ENCODE results near the gene PROSER3. TPM values are rescaled to one million over a fixed set of nuclear protein-coding genes. Genes with fewer than 3 reads are reported as not detected.

PROSER3 gene
- total RNA-seq, 4 donors from 2014 or later: 8.2 to 34.3 (median 13.2) TPM

GRCh38 chr19:35773020-35773806 lies 15.2 kb downstream of the PROSER3 start:
- Histone ChIP-seq H3K4me3 (replicated peaks in 1 of 3) (no peak overlapping the region), H3K4me1 (peaks cover 7 to 10% of the 10 kb centered on the region in 2 donors), H3K27me3 (no peaks in the 10 kb centered on the region), H3K27ac (no peak overlapping the region), H3K36me3 (no peaks in the 10 kb centered on the region), H3K9me3 (no peaks in the 10 kb centered on the region)
- WGBS, 2 donors: 62 to 68% methylated on average over 9 of the region's 9 CpGs
- intact Hi-C loops (cut with DNase I): no loop called here
- no peak for DNase-seq
- TF ChIP-seq POLR2A (IDR thresholded peaks at IDR 0.05) (no peak), CTCF (IDR thresholded peaks at IDR 0.05) (no peak)

DNA sequence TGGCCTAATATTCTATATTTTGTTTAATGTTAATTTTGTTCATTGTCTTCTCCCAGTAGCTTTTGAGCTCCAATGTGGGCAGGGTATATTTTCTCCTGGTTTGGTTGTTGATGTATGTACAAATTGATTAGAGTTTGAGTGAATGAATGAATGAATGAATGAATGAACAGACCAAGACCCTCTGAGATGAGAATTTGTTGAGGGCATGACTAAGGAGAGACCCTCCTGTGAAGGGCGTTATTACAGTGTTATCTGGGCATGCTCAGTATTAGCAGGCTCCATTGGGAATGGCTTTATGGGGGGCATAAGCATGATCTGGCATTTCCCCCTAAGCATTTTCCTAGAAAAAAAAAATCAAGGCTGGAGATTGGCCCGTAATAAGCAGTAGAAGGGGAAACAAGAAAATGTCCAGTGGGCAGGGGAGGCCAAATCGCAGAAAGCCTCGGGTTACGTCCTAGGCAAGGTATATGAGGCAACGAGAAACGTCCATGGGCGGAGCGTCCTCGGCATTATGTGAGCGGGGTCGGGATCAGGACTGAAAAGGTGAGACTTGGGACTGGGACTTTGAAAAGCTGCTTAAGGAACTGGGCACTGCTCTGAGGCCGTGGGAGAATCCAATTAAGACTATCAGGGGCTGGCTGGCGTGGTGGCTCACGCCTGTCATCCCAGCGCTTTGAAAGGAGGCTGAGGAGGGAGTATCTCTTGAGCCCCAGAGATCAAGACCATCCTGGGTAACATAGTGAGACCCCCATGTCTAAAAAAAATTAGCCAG lies 16.5 kb downstream of the PROSER3 start:
- Histone ChIP-seq H3K4me1 (peaks cover 6 to 8% of the 10 kb centered on the region in 2 donors), H3K27ac (no peak overlapping the region), H3K9me3 (no peaks in the 10 kb centered on the region), H3K27me3 (no peaks in the 10 kb centered on the region), H3K4me3 (replicated peaks in 1 of 3) (no peak overlapping the region), H3K36me3 (no peaks in the 10 kb centered on the region)
- WGBS, 2 donors: 49 to 52% methylated on average over 16 of the region's 16 CpGs
- DNase-seq: no peak
- TF ChIP-seq POLR2A (IDR thresholded peaks at IDR 0.05) (no peak), CTCF (IDR thresholded peaks at IDR 0.05) (no peak)
- intact Hi-C loops (cut with DNase I): no loop called here

DNA sequence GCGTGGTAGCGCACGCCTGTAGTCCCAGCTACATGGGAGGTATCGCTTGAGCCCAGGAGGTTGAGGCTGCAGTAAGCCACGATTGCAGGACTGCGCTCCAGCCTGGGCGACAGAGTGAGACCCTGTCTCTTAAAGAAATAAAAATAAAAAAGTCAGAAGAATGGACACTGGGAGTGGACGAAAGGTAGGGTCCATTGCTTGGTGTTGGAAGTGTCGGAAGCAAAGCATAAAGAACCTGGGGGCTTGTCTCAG lies 17.0 kb downstream of the PROSER3 start:
- Histone ChIP-seq H3K27ac (no peak overlapping the region), H3K4me1 (peaks cover 6 to 8% of the 10 kb centered on the region in 2 donors), H3K4me3 (replicated peaks in 1 of 3) (no peak overlapping the region), H3K27me3 (no peaks in the 10 kb centered on the region), H3K9me3 (no peaks in the 10 kb centered on the region), H3K36me3 (no peaks in the 10 kb centered on the region)
- DNase-seq: no peak
- 25 to 40% methylated on average over 9 of the region's 9 CpGs for WGBS, 2 donors
- intact Hi-C loops (cut with DNase I): no loop called here
- no peak for TF ChIP-seq CTCF (IDR thresholded peaks at IDR 0.05)
- no peak for TF ChIP-seq POLR2A (IDR thresholded peaks at IDR 0.05)

DNA sequence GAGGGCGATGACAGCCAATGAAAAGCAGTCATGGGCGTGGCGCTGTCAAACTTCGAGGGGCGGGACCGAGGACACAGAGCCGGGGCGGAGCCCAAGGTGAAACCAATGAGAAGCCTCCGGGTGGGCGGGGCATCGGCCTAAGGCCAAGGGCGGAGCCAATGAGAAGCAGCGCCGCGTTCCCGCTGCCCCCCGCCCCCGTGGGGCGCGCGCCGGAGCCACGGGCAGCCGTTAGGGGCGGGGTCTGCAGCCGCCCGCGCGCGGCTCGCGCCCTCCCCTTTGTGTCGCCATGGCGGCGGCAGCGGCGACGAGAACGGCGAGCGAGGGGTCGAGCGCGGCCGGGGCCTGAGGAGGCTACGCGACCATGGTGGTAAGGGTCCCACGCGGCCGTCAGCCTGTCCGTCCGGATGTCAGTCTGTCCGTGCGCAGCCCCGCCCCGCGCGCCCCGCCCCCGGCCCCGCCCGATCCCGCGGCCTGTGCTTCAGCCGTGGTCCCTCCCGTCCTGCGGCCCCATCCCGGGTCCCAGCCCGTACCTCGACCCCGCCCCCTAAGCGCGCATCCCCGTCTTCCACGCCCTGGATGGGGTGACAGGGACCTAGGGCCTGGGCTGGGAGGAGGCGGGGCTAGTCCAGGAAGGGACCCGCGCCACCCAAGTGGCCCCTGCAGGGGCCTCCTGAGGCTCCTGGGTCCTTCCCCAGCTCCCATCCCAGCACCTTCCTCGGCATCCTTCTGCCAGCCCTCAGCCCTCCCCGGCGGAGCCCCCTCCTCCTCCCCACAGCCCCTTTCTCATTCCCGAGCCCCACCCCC lies 17.5 kb downstream of the PROSER3 start, which contains the start of gene ARHGAP33:
Gene ARHGAP33, plus strand, starts transcription at position 267 of the 804 bp plus-strand sequence. Its CDS starts 95 bp downstream, at position 362.
- TF ChIP-seq POLR2A (IDR thresholded peaks at IDR 0.05): no peak
- no peak for TF ChIP-seq CTCF (IDR thresholded peaks at IDR 0.05)
- 0 to 2% methylated on average over 18 of the region's 82 CpGs for WGBS, 2 donors
- Histone ChIP-seq H3K27me3 (no peaks in the 10 kb centered on the region), H3K9me3 (no peaks in the 10 kb centered on the region), H3K36me3 (no peaks in the 10 kb centered on the region), H3K4me1 (peaks cover 6 to 8% of the 10 kb centered on the region in 2 donors), H3K27ac (no peak within 1 kb of the TSS), H3K4me3 (replicated peaks in 1 of 3) (peak within 1 kb of the TSS in 2 of 3 donors; percentile 35 to 83)
- intact Hi-C loops (cut with DNase I): no loop called here
- peak; percentile 99 to 100 for DNase-seq
